MCF 10A (cell line): ENCODE results near the gene ADAMTS8. TPM values are rescaled to one million over a fixed set of nuclear protein-coding genes. Genes with fewer than 3 reads are reported as not detected.

Experiments used
- BruUV-seq: library from RNA; stranded (reverse); fragments of 400-500 nt; replicated peaks from 2 replicates; lab custom pipeline; 2021; lab: Mats Ljungman, UMichigan
- CTCF ChIA-PET: fragments of 300-600 bp; sonication (Branson Sonifier 250); formaldehyde crosslinking; extraction: SDS; loops from one replicate; lab custom pipeline; 2021; ENCODE audit warnings: antibody characterized with exemption, inconsistent platforms; lab: Yijun Ruan, JAX
- POLR2A ChIA-PET: fragments of 300-600, 350-650 bp; sonication (Branson Sonifier 250); formaldehyde crosslinking; extraction: SDS; loops from one replicate; lab custom pipeline; 2020; ENCODE audit warnings: antibody characterized with exemption, inconsistent platforms; lab: Yijun Ruan, JAX
- DNase-seq: peaks from one replicate; pipeline ENCODE4 v3.0.0-alpha.2; 2018; ENCODE audit not compliant: unreplicated experiment
- H3K27ac Mint-ChIP-seq: one replicate; pipeline ENCODE4 v1.8.0; 2022; ENCODE audit warnings: mild to moderate bottlenecking, low read depth, mixed read lengths; ENCODE audit not compliant: unreplicated experiment
- H3K27me3 Mint-ChIP-seq: one replicate; pipeline ENCODE4 v1.8.0; 2022; ENCODE audit warnings: mixed read lengths; ENCODE audit not compliant: insufficient read depth, unreplicated experiment
- H3K36me3 Mint-ChIP-seq: one replicate; pipeline ENCODE4 v1.8.0; 2022; ENCODE audit warnings: mild to moderate bottlenecking, moderate library complexity, mixed read lengths; ENCODE audit not compliant: insufficient read depth, unreplicated experiment
- H3K4me1 Mint-ChIP-seq: one replicate; pipeline ENCODE4 v1.8.0; 2022; ENCODE audit warnings: mixed read lengths; ENCODE audit not compliant: insufficient read depth, unreplicated experiment
- H3K4me3 Mint-ChIP-seq: one replicate; pipeline ENCODE4 v1.8.0; 2022; ENCODE audit warnings: mild to moderate bottlenecking, moderate library complexity, mixed read lengths; ENCODE audit not compliant: unreplicated experiment
- H3K9me3 Mint-ChIP-seq: one replicate; pipeline ENCODE4 v1.8.0; 2022; ENCODE audit warnings: mixed read lengths; ENCODE audit not compliant: unreplicated experiment
- CTCF ChIP-seq: fragments of 200-600 bp; IDR thresholded peaks from one replicate; pipeline ENCODE4 v1.8.0; 2022; ENCODE audit warnings: antibody characterized with exemption, mild to moderate bottlenecking; ENCODE audit not compliant: unreplicated experiment
- intact Hi-C: fragments of 100-400 bp; cut with micrococcal nuclease; formaldehyde crosslinking; loops from 2 replicates; pipeline ENCODE4 v1.14.1; 2022
- total RNA-seq: library from RNA; stranded (reverse); gene quantifications from 2 replicates; pipeline ENCODE4 v1.2.3, GENCODE V29; 2022

Gene ADAMTS8
- total RNA-seq, 1 experiment from 2014 or later = not detected

DNA sequence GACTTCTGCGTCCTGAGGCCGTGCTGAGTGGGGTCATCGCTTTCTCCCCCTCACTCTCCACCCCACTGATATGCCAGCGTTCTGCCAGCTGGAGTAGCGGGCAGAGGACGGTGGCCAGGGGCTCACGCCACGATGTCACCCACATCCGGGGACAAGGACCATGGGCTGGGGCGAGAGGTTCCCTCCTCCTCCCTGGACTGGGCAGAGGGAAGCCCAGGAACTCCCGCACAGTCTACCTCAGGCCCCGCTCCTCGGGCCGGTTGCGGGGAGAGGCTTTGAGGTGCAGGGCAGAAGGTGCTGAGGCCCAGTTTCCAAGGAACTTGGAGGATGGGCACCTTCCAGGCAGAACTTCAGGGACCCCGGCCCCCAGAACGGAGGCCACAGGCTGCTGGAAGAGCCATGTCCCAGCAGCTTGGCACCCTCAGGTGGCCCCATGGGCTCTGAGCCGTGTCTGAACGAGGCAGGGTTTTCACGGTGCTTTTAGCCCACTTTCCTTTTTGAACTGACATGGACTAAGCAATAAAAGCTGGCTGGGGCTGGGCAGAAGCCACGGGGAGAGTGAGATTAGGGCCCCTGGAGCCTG, 45.5 kb upstream of the ADAMTS8 start:
- CTCF ChIA-PET = interaction anchor here (0.6 to 0.8 kb wide), 2 partner anchors 17 to 39 kb away, joined by 3 to 4 read pairs; no protein-coding TSS in a partner anchor
- Mint-ChIP-seq H3K36me3 (no peaks in the 10 kb centered on the region), H3K9me3 (no peaks in the 10 kb centered on the region), H3K4me3 (no peak overlapping the region), H3K4me1 (no peaks in the 10 kb centered on the region), H3K27me3 (no peaks in the 10 kb centered on the region), H3K27ac (no peak overlapping the region)
- POLR2A ChIA-PET = no interaction called here
- BruUV-seq = no TSS peak
- TF ChIP-seq CTCF = no peak
- no peak for DNase-seq
- intact Hi-C loops = no loop called here

- H3K27me3 Mint-ChIP-seq = no peaks in the 10 kb centered on the region
- ChIA-PET POLR2A (no interaction called here), CTCF (interaction anchor here (0.8 kb wide), 1 partner anchor 38 kb away, joined by 3 read pairs; no protein-coding TSS in a partner anchor)
- no peak for TF ChIP-seq CTCF
- no peak overlapping the region for H3K4me3 Mint-ChIP-seq
- BruUV-seq = no TSS peak
- no peak overlapping the region for H3K27ac Mint-ChIP-seq
- intact Hi-C loops = no loop called here
- no peaks in the 10 kb centered on the region for H3K36me3 Mint-ChIP-seq
- DNase-seq = no peak
- no peaks in the 10 kb centered on the region for H3K9me3 Mint-ChIP-seq
- no peaks in the 10 kb centered on the region for H3K4me1 Mint-ChIP-seq
Measured at GRCh38 chr11:130473056-130473794, 44.8 kb upstream of the ADAMTS8 start.

DNA sequence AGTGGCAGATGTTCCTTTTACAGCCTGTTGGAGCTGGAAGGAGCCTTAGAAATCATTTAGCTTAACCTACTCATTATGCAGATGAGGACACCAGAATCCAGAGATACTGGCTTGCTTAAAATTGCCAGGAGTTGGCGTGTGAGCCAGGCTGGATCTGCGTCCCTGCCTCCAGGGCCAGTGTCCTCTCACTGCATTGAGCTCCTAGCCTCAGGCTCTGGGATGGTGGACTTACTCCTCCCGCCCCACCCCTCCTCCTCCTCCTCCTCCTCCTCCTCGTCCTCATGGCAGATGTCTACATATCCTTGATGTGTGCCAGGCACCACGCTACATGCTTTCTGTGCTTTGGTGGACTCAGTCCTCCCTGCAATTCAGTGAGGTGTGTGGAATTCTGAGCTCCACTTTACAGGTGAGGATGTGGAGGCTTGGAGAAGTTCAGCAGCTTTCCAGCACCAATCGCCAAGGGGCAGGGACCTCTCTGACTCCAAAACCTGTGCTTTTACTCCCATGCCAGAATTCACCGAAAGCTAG, 44.1 kb upstream of the ADAMTS8 start:
- Mint-ChIP-seq H3K27me3 (no peaks in the 10 kb centered on the region), H3K4me1 (no peaks in the 10 kb centered on the region), H3K4me3 (no peak overlapping the region), H3K36me3 (no peaks in the 10 kb centered on the region), H3K27ac (no peak overlapping the region), H3K9me3 (no peaks in the 10 kb centered on the region)
- no peak for DNase-seq
- intact Hi-C loops = no loop called here
- ChIA-PET POLR2A (no interaction called here), CTCF (interaction anchor here (1.3 kb wide), 1 partner anchor 37 kb away, joined by 4 read pairs; no protein-coding TSS in a partner anchor)
- no TSS peak for BruUV-seq
- no peak for TF ChIP-seq CTCF

GRCh38 chr11:130471731-130472433, 43.5 kb upstream of the ADAMTS8 start:
- no TSS peak for BruUV-seq
- no peaks in the 10 kb centered on the region for H3K9me3 Mint-ChIP-seq
- no peak overlapping the region for H3K4me3 Mint-ChIP-seq
- no peaks in the 10 kb centered on the region for H3K36me3 Mint-ChIP-seq
- H3K27ac Mint-ChIP-seq = no peak overlapping the region
- intact Hi-C loops = no loop called here
- DNase-seq = no peak
- no peak for TF ChIP-seq CTCF
- no peaks in the 10 kb centered on the region for H3K27me3 Mint-ChIP-seq
- no peaks in the 10 kb centered on the region for H3K4me1 Mint-ChIP-seq
- POLR2A ChIA-PET = no interaction called here
- CTCF ChIA-PET = interaction anchor here (1.3 kb wide), 1 partner anchor 37 kb away, joined by 4 read pairs; no protein-coding TSS in a partner anchor
